ENCODE data around the gene GRM8. TPM values are rescaled to one million over a fixed set of nuclear protein-coding genes. Genes with fewer than 3 reads are reported as not detected.

GRM8 gene
- total RNA-seq, 1 experiment from 2014 or later = 0.27 TPM

- no peak for DNase-seq (ENCODE audit: low read depth)
These were observed 21.3 kb downstream of the GRM8 start for GRCh38 chr7:127231415-127231814.

- no peak for DNase-seq (ENCODE audit: low read depth)
These were observed 22.4 kb downstream of the GRM8 start for GRCh38 chr7:127230192-127230925.

- DNase-seq (ENCODE audit: low read depth) = no peak
These were observed 25.9 kb downstream of the GRM8 start for GRCh38 chr7:127226685-127227374.

GRCh38 chr7:127221731-127222130 is 31.0 kb downstream of the GRM8 start:
- DNase-seq (ENCODE audit: low read depth) = no peak

GRCh38 chr7:127214956-127215718 is 37.6 kb downstream of the GRM8 start:
- no peak for DNase-seq (ENCODE audit: low read depth)

- no peak for DNase-seq (ENCODE audit: low read depth)
These were observed 42.9 kb downstream of the GRM8 start for GRCh38 chr7:127209886-127210285.

GRCh38 chr7:127208860-127209259 is 43.9 kb downstream of the GRM8 start:
- no peak for DNase-seq (ENCODE audit: low read depth)

GRCh38 chr7:127208351-127208750 is 44.4 kb downstream of the GRM8 start:
- DNase-seq (ENCODE audit: low read depth) = no peak

- DNase-seq (ENCODE audit: low read depth) = no peak
These were observed 44.9 kb downstream of the GRM8 start for GRCh38 chr7:127207806-127208205.

- DNase-seq (ENCODE audit: low read depth) = no peak
These were observed 45.5 kb downstream of the GRM8 start for GRCh38 chr7:127207230-127207629.

GRCh38 chr7:127194571-127194970 is 58.2 kb downstream of the GRM8 start:
- no peak for DNase-seq (ENCODE audit: low read depth)

GRCh38 chr7:127189886-127190285 is 62.9 kb downstream of the GRM8 start:
- no peak for DNase-seq (ENCODE audit: low read depth)

GRCh38 chr7:127189074-127189473 is 63.7 kb downstream of the GRM8 start:
- DNase-seq (ENCODE audit: low read depth) = no peak

GRCh38 chr7:127187740-127188139 is 65.0 kb downstream of the GRM8 start:
- DNase-seq (ENCODE audit: low read depth) = no peak

- no peak for DNase-seq (ENCODE audit: low read depth)
These were observed 66.1 kb downstream of the GRM8 start for GRCh38 chr7:127186686-127187085.

- DNase-seq (ENCODE audit: low read depth) = no peak
These were observed 75.6 kb downstream of the GRM8 start for GRCh38 chr7:127177156-127177555.

- DNase-seq (ENCODE audit: low read depth) = no peak
These were observed 90.4 kb downstream of the GRM8 start for GRCh38 chr7:127162366-127162765.

GRCh38 chr7:127158659-127159058 is 94.1 kb downstream of the GRM8 start:
- DNase-seq (ENCODE audit: low read depth) = peak; percentile 30

GRCh38 chr7:127154958-127155357 is 97.8 kb downstream of the GRM8 start:
- DNase-seq (ENCODE audit: low read depth) = no peak

GRCh38 chr7:127154101-127154500 is 98.6 kb downstream of the GRM8 start:
- DNase-seq (ENCODE audit: low read depth) = no peak

GRCh38 chr7:127153315-127153714 is 99.4 kb downstream of the GRM8 start:
- DNase-seq (ENCODE audit: low read depth) = no peak

GRCh38 chr7:127152423-127152822 is 100.3 kb downstream of the GRM8 start:
- DNase-seq (ENCODE audit: low read depth) = no peak
